GM19328 (cell line): Measurements from ENCODE around the gene PPARD.
A peak's percentile ranks its signal among the peaks of the same experiment; 100 is the strongest.
"Not testable (repeated sequence)": the region's sequence is repeated elsewhere in the genome, so short reads cannot be mapped to it uniquely, and the experiment has no call there.

Source experiments
- ATAC-seq: cut with Tn5 transposase; IDR thresholded peaks from one replicate; pipeline ENCODE4 v1.9.1; 2021; ENCODE audit warnings: mild to moderate bottlenecking, moderate library complexity; ENCODE audit not compliant: unreplicated experiment

Gene PPARD

GRCh38 chr6:35342258-35343091 is at the start of gene PPARD:
Gene PPARD (plus strand): TSS chr6:35342558. CDS start chr6:35411088, 68,530 bp downstream.
- peak; percentile 97 for ATAC-seq

GRCh38 chr6:35293681-35294080 is 48.7 kb upstream of the PPARD start:
- ATAC-seq: no peak

GRCh38 chr6:35294308-35294945 is 47.9 kb upstream of the PPARD start:
- no peak for ATAC-seq

GRCh38 chr6:35295036-35295435 is 47.3 kb upstream of the PPARD start:
- ATAC-seq: no peak

- no peak for ATAC-seq
These were observed 46.6 kb upstream of the PPARD start for GRCh38 chr6:35295521-35296315.

GRCh38 chr6:35296931-35297600 is 45.3 kb upstream of the PPARD start:
- no peak for ATAC-seq

- peak; percentile 66 for ATAC-seq
These were observed 44.5 kb upstream of the PPARD start, which contains the start of gene DEF6 for GRCh38 chr6:35297601-35298481. Gene DEF6 (plus strand): TSS chr6:35297818. CDS start chr6:35297857, 39 bp downstream.

GRCh38 chr6:35298625-35299140 is 43.7 kb upstream of the PPARD start:
- ATAC-seq: no peak

- no peak for ATAC-seq
These were observed 42.7 kb upstream of the PPARD start for GRCh38 chr6:35299674-35300073.

- no peak for ATAC-seq
These were observed 41.5 kb upstream of the PPARD start for GRCh38 chr6:35300848-35301247.

- ATAC-seq: peak; percentile 80
These were observed 39.6 kb upstream of the PPARD start for GRCh38 chr6:35302604-35303241.

GRCh38 chr6:35304299-35304698 is 38.1 kb upstream of the PPARD start:
- no peak for ATAC-seq

GRCh38 chr6:35305117-35305516 is 37.2 kb upstream of the PPARD start:
- no peak for ATAC-seq

GRCh38 chr6:35307138-35307537 is 35.2 kb upstream of the PPARD start:
- not testable (repeated sequence) for ATAC-seq

GRCh38 chr6:35308543-35308942 is 33.8 kb upstream of the PPARD start:
- not testable (repeated sequence) for ATAC-seq

GRCh38 chr6:35309611-35310264 is 32.6 kb upstream of the PPARD start:
- no peak for ATAC-seq

- no peak for ATAC-seq
These were observed 32.0 kb upstream of the PPARD start for GRCh38 chr6:35310265-35310831.

- ATAC-seq: no peak
These were observed 30.8 kb upstream of the PPARD start for GRCh38 chr6:35311390-35312075.
